Peyer's patch (tissue), 4 donors: Measurements from ENCODE around the gene NAXE.

Source experiments
- CTCF ChIP-seq, 6 experiments: fragments of 450-650 bp in 4 of 6; fragments of 200-600 bp in 2 of 6; sonication (generic) in 1 of 6; IDR thresholded peaks; one replicate each; pipeline ENCODE4 v1.5.1; 2017 to 2019; ENCODE audit warnings: antibody characterized with exemption in 6 of 6, mild to moderate bottlenecking in 3 of 6, moderate library complexity in 1 of 6
- POLR2A ChIP-seq, 2 donors: fragments of 450-650 bp; IDR thresholded peaks; one replicate each; pipeline ENCODE4 v1.5.1; 2017; ENCODE audit warnings: antibody characterized with exemption in 2 of 2, mild to moderate bottlenecking in 2 of 2, moderate library complexity in 2 of 2

- TF ChIP-seq CTCF (IDR thresholded peaks at IDR 0.05) (no peak), POLR2A (IDR thresholded peaks at IDR 0.05) (no peak)
Measured at GRCh38 chr1:156559086-156559796, 32.3 kb upstream of the NAXE start.
